Choroid plexus epithelial cell (primary cell): Measurements from ENCODE around the gene PREB.
"Not testable (repeated sequence)": the region's sequence is repeated elsewhere in the genome, so short reads cannot be mapped to it uniquely, and the experiment has no call there.

Experiments
- DNase-seq: peaks from one replicate; pipeline ENCODE4 v3.0.0-alpha.2; 2010; ENCODE audit warnings: low read depth
- H3K4me3 ChIP-seq: 2 replicates; pipeline ENCODE4 v1.5.1; 2011; ENCODE audit warnings: low read depth, mild to moderate bottlenecking, control low read depth, low read length, moderate library complexity
- CTCF ChIP-seq: conservative IDR thresholded peaks from 2 replicates; pipeline ENCODE4 v1.5.1; 2011; ENCODE audit warnings: low read depth, mild to moderate bottlenecking, control low read depth, inconsistent platforms, low read length, moderate library complexity

The PREB gene

GRCh38 chr2:27115519-27115918 is 18.9 kb downstream of the PREB start:
- no peak for TF ChIP-seq CTCF
- DNase-seq: no peak
- no peak overlapping the region for H3K4me3 ChIP-seq

GRCh38 chr2:27111392-27112078 is 22.9 kb downstream of the PREB start:
- H3K4me3 ChIP-seq, DNase-seq: not testable (repeated sequence)

GRCh38 chr2:27110603-27111352 is 23.7 kb downstream of the PREB start:
- H3K4me3 ChIP-seq, DNase-seq: not testable (repeated sequence)

- H3K4me3 ChIP-seq: no peak overlapping the region
- DNase-seq: no peak
- no peak for TF ChIP-seq CTCF
Measured at GRCh38 chr2:27109083-27109482, 25.4 kb downstream of the PREB start.

GRCh38 chr2:27108221-27108620 is 26.2 kb downstream of the PREB start:
- no peak for DNase-seq
- H3K4me3 ChIP-seq: no peak overlapping the region
- no peak for TF ChIP-seq CTCF

GRCh38 chr2:27105981-27106380 is 28.5 kb downstream of the PREB start:
- TF ChIP-seq CTCF: no peak
- no peak for DNase-seq
- no peak overlapping the region for H3K4me3 ChIP-seq

GRCh38 chr2:27102329-27102728 is 32.1 kb downstream of the PREB start:
- DNase-seq: no peak
- TF ChIP-seq CTCF: no peak
- no peak overlapping the region for H3K4me3 ChIP-seq

GRCh38 chr2:27100036-27100435 is 34.4 kb downstream of the PREB start:
- no peak for TF ChIP-seq CTCF
- no peak for DNase-seq
- no peak overlapping the region for H3K4me3 ChIP-seq
